KOPT-K1 (cell line): ENCODE measurements around the gene BTBD18.

ENCODE experiments used
- H3K27ac ChIP-seq: fragments of 200-600 bp; sonication (generic); 2 replicates; pipeline ENCODE4 v1.5.1; 2016; ENCODE audit warnings: antibody characterized with exemption, mild to moderate bottlenecking, low read depth, low read length; ENCODE audit not compliant: poor library complexity, severe bottlenecking
- H3K36me3 ChIP-seq: fragments of 200-600 bp; sonication (generic); 2 replicates; pipeline ENCODE4 v1.5.1; 2017; ENCODE audit warnings: antibody characterized with exemption, mild to moderate bottlenecking, low read length, moderate library complexity; ENCODE audit not compliant: insufficient read depth
- H3K9me3 ChIP-seq: fragments of 200-600 bp; sonication (generic); 2 replicates; pipeline ENCODE4 v1.5.1; 2017; ENCODE audit warnings: antibody characterized with exemption, low read length, mild to moderate bottlenecking; ENCODE audit not compliant: insufficient read depth, poor library complexity, severe bottlenecking

BTBD18 gene

DNA sequence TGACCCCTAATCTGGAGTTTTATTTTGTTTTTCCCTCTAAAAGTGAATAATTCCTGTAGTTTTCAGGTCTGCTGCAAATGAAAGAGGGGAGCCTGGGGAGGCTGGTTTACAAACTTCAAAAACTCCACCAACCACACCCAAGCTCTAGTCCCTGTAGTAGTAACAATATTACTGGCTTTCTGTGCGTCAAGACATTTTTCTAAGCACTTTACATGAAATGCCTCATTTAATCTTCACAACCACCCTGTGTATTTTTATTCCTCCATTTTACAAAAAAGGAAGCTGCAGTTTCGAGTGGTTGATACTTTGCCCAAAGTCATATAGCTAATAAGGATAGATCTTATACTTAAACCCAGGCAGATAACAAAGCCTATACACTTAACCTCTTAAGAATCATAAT, 33.5 kb upstream of the BTBD18 start:
- H3K27ac ChIP-seq = no peak overlapping the region
- no peaks in the 10 kb centered on the region for H3K36me3 ChIP-seq
- no peaks in the 10 kb centered on the region for H3K9me3 ChIP-seq

GRCh38 chr11:57781529-57781943, 29.9 kb upstream of the BTBD18 start:
- H3K27ac ChIP-seq = no peak overlapping the region

GRCh38 chr11:57779276-57779675, 27.7 kb upstream of the BTBD18 start:
- H3K9me3 ChIP-seq = no peaks in the 10 kb centered on the region
- no peak overlapping the region for H3K27ac ChIP-seq
- H3K36me3 ChIP-seq = no peaks in the 10 kb centered on the region

More at GRCh38 chr11:57781529-57781943, 29.9 kb upstream of the BTBD18 start:
- H3K9me3 ChIP-seq = no peaks in the 10 kb centered on the region
- H3K36me3 ChIP-seq = no peaks in the 10 kb centered on the region

DNA sequence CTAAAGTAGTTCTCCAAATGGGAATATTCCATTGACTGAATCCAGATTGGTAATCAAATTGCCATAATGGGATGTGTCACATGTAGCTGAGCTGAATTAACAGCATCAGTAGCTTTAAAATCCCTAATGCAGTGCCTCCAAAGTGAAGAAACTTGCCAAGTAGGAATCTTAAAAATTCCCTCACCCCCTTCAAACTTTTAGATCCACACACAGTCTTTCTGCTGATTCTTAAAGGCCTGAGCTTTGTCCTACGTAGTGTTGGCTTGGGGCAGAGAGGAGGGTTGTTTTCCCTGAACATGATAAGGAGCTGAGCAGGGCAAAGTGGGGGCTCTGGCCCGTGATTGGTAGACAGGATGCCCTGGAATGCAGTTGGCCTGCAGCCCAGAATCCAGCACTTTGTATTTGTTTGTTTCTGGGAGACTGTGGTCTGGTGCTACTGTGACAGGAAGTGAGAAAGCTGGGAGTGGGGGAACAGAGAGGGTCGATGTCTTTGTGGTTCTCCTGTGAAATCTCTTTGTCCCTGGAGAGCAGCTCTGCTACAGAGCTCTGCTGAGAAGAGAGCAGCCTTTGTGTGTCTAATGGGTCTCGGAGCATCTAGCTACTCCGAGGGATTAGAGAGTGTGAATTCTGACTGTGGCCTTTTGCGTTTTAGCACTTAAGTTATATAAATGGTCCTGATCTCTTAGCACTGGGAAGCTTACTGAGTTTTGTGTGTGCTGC, 26.9 kb upstream of the BTBD18 start:
- Histone ChIP-seq H3K9me3 (no peaks in the 10 kb centered on the region), H3K36me3 (no peaks in the 10 kb centered on the region), H3K27ac (no peak overlapping the region)

DNA sequence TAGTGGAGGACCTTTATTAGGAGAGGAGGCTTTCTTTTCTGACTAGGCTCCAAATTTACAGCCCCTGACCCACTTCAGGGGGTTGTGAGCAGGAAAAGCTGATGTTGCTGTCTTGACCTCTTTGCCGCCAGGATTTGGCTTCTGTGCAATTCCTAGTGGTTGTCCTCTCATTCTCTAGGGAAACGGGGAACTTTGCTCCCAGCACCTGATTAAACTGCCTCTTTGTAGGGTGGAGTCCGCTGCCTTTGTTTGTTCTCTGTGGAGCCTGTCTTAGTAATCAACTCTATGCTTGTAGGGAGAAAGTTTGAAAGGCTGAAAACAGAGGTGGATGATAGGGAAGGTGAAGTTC, 26.3 kb upstream of the BTBD18 start:
- Histone ChIP-seq H3K27ac (no peak overlapping the region), H3K36me3 (no peaks in the 10 kb centered on the region), H3K9me3 (no peaks in the 10 kb centered on the region)

GRCh38 chr11:57776577-57777210, 25.1 kb upstream of the BTBD18 start:
- H3K36me3 ChIP-seq = no peaks in the 10 kb centered on the region
- H3K9me3 ChIP-seq = no peaks in the 10 kb centered on the region
- no peak overlapping the region for H3K27ac ChIP-seq

- Histone ChIP-seq H3K36me3 (no peaks in the 10 kb centered on the region), H3K27ac (no peak overlapping the region), H3K9me3 (no peaks in the 10 kb centered on the region)
Measured at GRCh38 chr11:57776031-57776521, 24.5 kb upstream of the BTBD18 start.

DNA sequence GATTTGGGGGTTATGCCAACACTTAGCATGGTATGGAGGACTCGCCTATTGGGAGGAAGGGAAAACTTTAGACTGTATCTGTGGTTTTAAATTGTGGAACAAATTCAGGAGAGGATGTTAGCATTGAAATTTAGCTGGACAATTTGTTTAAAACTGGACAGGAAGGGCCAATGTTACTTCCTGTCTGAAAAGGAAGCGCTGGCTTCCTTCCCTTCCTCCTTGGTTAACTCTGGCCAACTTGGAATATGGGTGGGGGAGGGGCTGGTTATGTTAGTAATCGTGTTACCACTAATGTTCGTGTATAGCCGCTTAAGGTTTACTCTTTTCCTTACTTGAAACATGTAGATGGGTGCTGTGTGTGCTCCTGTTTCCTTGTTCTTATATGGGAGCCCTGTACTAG, 23.9 kb upstream of the BTBD18 start:
- Histone ChIP-seq H3K36me3 (no peaks in the 10 kb centered on the region), H3K27ac (no peak overlapping the region), H3K9me3 (no peaks in the 10 kb centered on the region)

DNA sequence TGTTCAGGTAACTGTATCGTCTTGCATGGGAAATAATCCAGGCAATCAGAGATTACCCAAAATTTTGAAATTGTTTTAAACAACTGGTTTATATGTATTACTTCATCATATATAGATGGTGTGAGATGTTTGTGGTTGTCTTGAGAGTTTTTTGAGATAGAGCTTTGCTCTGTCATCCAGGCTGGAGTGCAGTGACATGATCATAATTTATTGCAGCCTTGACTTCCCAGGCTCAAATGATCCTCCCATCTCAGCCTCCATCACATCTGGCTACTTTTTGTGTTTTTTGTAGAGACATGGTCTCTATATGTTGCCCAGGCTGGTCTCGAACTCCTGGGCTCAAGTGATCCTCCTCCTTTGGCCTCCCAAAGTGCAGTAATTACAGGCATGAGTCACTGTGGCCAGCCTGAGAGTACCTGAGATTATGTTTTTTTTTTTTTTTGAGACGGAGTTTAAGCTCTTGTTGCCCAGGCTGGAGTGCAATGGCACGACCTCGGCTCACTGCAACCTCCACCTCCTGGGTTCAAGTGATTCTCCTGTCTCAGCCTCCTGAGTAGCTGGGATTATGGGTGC, 21.5 kb upstream of the BTBD18 start:
- Histone ChIP-seq H3K36me3 (no peaks in the 10 kb centered on the region), H3K27ac (no peak overlapping the region), H3K9me3 (no peaks in the 10 kb centered on the region)

GRCh38 chr11:57772562-57772961, 20.9 kb upstream of the BTBD18 start:
- no peak overlapping the region for H3K27ac ChIP-seq
- H3K9me3 ChIP-seq = no peaks in the 10 kb centered on the region
- H3K36me3 ChIP-seq = no peaks in the 10 kb centered on the region

GRCh38 chr11:57771365-57771764, 19.7 kb upstream of the BTBD18 start:
- Histone ChIP-seq H3K27ac (no peak overlapping the region), H3K36me3 (no peaks in the 10 kb centered on the region), H3K9me3 (no peaks in the 10 kb centered on the region)

GRCh38 chr11:57770793-57771192, 19.2 kb upstream of the BTBD18 start:
- no peak overlapping the region for H3K27ac ChIP-seq
- no peaks in the 10 kb centered on the region for H3K36me3 ChIP-seq
- H3K9me3 ChIP-seq = no peaks in the 10 kb centered on the region

DNA sequence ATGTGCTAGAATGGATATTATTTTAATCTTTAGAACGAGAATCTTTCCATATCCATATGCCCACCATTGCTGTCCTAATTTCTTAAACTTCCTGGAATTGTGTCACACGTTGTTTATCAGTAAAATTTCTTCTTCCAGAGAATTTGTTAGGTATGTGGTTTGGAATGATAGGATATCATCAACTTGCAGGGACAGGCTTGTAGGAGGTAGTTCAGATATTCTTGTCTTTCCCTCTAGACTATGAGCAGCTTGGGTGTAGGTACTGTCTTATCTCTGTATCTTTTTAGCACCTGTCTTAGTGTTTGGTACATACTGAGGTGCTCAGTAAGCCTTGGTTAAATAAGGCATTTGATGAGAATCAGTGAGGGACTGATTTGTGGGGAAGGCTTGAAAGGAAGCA, 13.4 kb upstream of the BTBD18 start:
- no peak overlapping the region for H3K27ac ChIP-seq
- no peaks in the 10 kb centered on the region for H3K36me3 ChIP-seq
- no peaks in the 10 kb centered on the region for H3K9me3 ChIP-seq

- no peaks in the 10 kb centered on the region for H3K36me3 ChIP-seq
- no peak overlapping the region for H3K27ac ChIP-seq
- no peaks in the 10 kb centered on the region for H3K9me3 ChIP-seq
Measured at GRCh38 chr11:57764566-57764965, 12.9 kb upstream of the BTBD18 start.

GRCh38 chr11:57764021-57764420, 12.4 kb upstream of the BTBD18 start:
- Histone ChIP-seq H3K27ac (no peak overlapping the region), H3K36me3 (no peaks in the 10 kb centered on the region), H3K9me3 (no peaks in the 10 kb centered on the region)

GRCh38 chr11:57763568-57763967, 11.9 kb upstream of the BTBD18 start:
- no peak overlapping the region for H3K27ac ChIP-seq
- no peaks in the 10 kb centered on the region for H3K36me3 ChIP-seq
- no peaks in the 10 kb centered on the region for H3K9me3 ChIP-seq
